HCT116 (cell line): ENCODE results near the gene MAN2B1.

Source experiments
- CTCF ChIP-seq, 3 experiments: fragments of 200-600 bp in 1 of 3; sonication (generic) in 1 of 3; IDR thresholded peaks in 2 of 3; conservative IDR thresholded peaks in 1 of 3; 2 replicates each; pipeline ENCODE4 v1.5.1; 2012 to 2017; ENCODE audit warnings: low read depth in 2 of 3, low read length in 2 of 3, antibody characterized with exemption in 1 of 3, borderline replicate concordance in 1 of 3, control low read depth in 1 of 3, mild to moderate bottlenecking in 1 of 3, mixed read lengths in 1 of 3, mixed run types in 1 of 3, moderate library complexity in 1 of 3; ENCODE audit not compliant: insufficient read depth in 1 of 3
- POLR2A ChIP-seq: IDR thresholded peaks from 2 replicates; pipeline ENCODE4 v1.7.0; 2011; ENCODE audit warnings: borderline replicate concordance; ENCODE audit not compliant: insufficient read depth, insufficient read length; ENCODE audit errors: extremely low read depth

- no peak for TF ChIP-seq CTCF (IDR thresholded peaks at IDR 0.05 in 2 of 3, conservative IDR thresholded peaks at IDR 0.05 in 1 of 3; ENCODE audit: borderline replicate concordance in 1 of 3, insufficient read depth in 1 of 3, low read depth in 2 of 3, low read length in 2 of 3)
- TF ChIP-seq POLR2A = no peak
These were observed 24.0 kb downstream of the MAN2B1 start for GRCh38 chr19:12642506-12642905.
